PC-9 (cell line): Measurements from ENCODE around the gene OR2L13. TPM values are rescaled to one million over a fixed set of nuclear protein-coding genes. Genes with fewer than 3 reads are reported as not detected.

Experiments
- BruUV-seq: library from RNA; stranded (reverse); fragments of 400-500 nt; replicated peaks from 2 replicates; lab custom pipeline; 2021; lab: Mats Ljungman, UMichigan
- CTCF ChIA-PET: fragments of 300-600 bp; sonication (Branson Sonifier 250); formaldehyde crosslinking; loops from one replicate; lab custom pipeline; 2022; ENCODE audit warnings: antibody characterized with exemption; lab: Charles Lee
- POLR2A ChIA-PET: fragments of 300-600 bp; sonication (Branson Sonifier 250); formaldehyde crosslinking; loops from one replicate; lab custom pipeline; 2022; ENCODE audit warnings: antibody characterized with exemption; ENCODE audit not compliant: unreplicated experiment; lab: Charles Lee
- DNase-seq, 2 experiments: peaks; one replicate each; pipeline versions ENCODE4 v3.0.0 to v3.0.0-alpha.2; 2015 to 2022; ENCODE audit warnings: mixed read lengths in 1 of 2
- H2AFZ ChIP-seq: fragments of 200-600 bp; sonication (generic); 2 replicates; pipeline ENCODE4 v1.8.1; 2017; ENCODE audit warnings: antibody characterized with exemption
- H3F3A ChIP-seq: fragments of 200-600 bp; sonication (generic); 2 replicates; pipeline ENCODE4 v1.8.1; 2017; ENCODE audit warnings: antibody characterized with exemption, mild to moderate bottlenecking, low read depth; ENCODE audit not compliant: insufficient read depth
- H3K27ac ChIP-seq: fragments of 200-600 bp; sonication (generic); 2 replicates; pipeline ENCODE4 v1.6.1; 2016; ENCODE audit warnings: mixed run types
- H3K27me3 ChIP-seq: fragments of 200-600 bp; sonication (generic); 2 replicates; pipeline ENCODE4 v1.6.1; 2016; ENCODE audit warnings: low read depth, mixed run types; ENCODE audit not compliant: insufficient read depth
- H3K36me3 ChIP-seq: fragments of 200-600 bp; sonication (generic); 2 replicates; pipeline ENCODE4 v1.6.1; 2016; ENCODE audit warnings: low read depth, mixed run types
- H3K4me1 ChIP-seq: fragments of 200-600 bp; sonication (generic); replicated peaks from 2 replicates; pipeline ENCODE4 v1.6.1; 2016; ENCODE audit warnings: mixed run types; ENCODE audit not compliant: insufficient read depth
- H3K4me2 ChIP-seq: fragments of 200-600 bp; sonication (generic); 2 replicates; pipeline ENCODE4 v1.6.1; 2017; ENCODE audit warnings: mixed run types
- H3K4me3 ChIP-seq: fragments of 200-600 bp; sonication (generic); 2 replicates; pipeline ENCODE4 v1.6.1; 2016; ENCODE audit warnings: mixed run types
- H3K79me2 ChIP-seq: fragments of 200-600 bp; sonication (generic); 2 replicates; pipeline ENCODE4 v1.6.1; 2017; ENCODE audit warnings: low read depth, mixed run types
- H3K9me2 ChIP-seq: fragments of 200-600 bp; sonication (generic); 2 replicates; pipeline ENCODE4 v1.8.1; 2017; ENCODE audit warnings: mild to moderate bottlenecking; ENCODE audit not compliant: insufficient read depth
- H3K9me3 ChIP-seq: fragments of 200-600 bp; sonication (generic); 2 replicates; pipeline ENCODE4 v1.8.1; 2016; ENCODE audit warnings: low read depth; ENCODE audit not compliant: insufficient read depth
- H4K20me1 ChIP-seq: fragments of 200-600 bp; sonication (generic); 2 replicates; pipeline ENCODE4 v1.8.1; 2017; ENCODE audit not compliant: insufficient read depth
- EZH2 ChIP-seq: fragments of 200-600 bp; sonication (generic); IDR thresholded peaks from 2 replicates; pipeline ENCODE4 v1.8.0; 2017; ENCODE audit warnings: antibody characterized with exemption, low read depth
- intact Hi-C: fragments of 100-400 bp; cut with micrococcal nuclease; formaldehyde crosslinking; loops from one replicate; pipeline ENCODE4 v1.10.0; 2022; ENCODE audit not compliant: unreplicated experiment
- total RNA-seq: library from RNA; stranded (reverse); gene quantifications from 2 replicates; pipeline ENCODE4 v1.2.3, GENCODE V29; 2021
- TF ChIP-seq, protein P1 (sequence below): fragments of 200-600 bp; sonication (generic); conservative IDR thresholded peaks from 2 replicates; pipeline ENCODE4 v1.6.1; 2017; ENCODE audit warnings: mixed run types, antibody characterized with exemption, mild to moderate bottlenecking, moderate library complexity

Gene OR2L13
- total RNA-seq, 1 experiment from 2014 or later: not detected

DNA sequence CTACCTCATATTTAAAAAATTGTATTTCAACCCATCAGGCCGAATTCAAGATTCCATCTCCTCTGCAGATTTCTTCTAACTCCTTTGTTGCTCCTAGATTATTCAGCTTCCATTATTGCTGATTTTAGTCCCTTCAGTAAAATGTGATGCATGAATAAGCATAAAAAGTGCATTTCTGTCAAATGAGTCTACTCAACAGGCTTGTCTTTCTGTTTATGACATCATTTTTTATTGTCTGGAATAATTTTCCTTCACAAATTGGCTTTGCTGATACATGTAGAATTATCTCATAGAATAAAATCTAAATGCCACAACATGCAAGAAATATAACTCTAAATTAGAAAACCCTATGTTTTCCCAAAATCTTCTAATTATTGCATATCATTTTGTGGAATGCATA is 48.3 kb downstream of the OR2L13 start:
- no TSS peak for BruUV-seq
- intact Hi-C loops: no loop called here
- ChIA-PET CTCF (no interaction called here), POLR2A (no interaction called here)
- H3K79me2 ChIP-seq: no peaks in the 10 kb centered on the region
- no peak for DNase-seq
- H3K9me2 ChIP-seq: no peaks in the 10 kb centered on the region
- no peak overlapping the region for H3K27ac ChIP-seq
- no peaks in the 10 kb centered on the region for H3K36me3 ChIP-seq
- H2AFZ ChIP-seq: no peak overlapping the region
- H3K27me3 ChIP-seq: no peaks in the 10 kb centered on the region
- H4K20me1 ChIP-seq: no peaks in the 10 kb centered on the region
- H3K4me2 ChIP-seq: no peak overlapping the region
- TF ChIP-seq EZH2: no peak
- TF ChIP-seq, protein P1, sequence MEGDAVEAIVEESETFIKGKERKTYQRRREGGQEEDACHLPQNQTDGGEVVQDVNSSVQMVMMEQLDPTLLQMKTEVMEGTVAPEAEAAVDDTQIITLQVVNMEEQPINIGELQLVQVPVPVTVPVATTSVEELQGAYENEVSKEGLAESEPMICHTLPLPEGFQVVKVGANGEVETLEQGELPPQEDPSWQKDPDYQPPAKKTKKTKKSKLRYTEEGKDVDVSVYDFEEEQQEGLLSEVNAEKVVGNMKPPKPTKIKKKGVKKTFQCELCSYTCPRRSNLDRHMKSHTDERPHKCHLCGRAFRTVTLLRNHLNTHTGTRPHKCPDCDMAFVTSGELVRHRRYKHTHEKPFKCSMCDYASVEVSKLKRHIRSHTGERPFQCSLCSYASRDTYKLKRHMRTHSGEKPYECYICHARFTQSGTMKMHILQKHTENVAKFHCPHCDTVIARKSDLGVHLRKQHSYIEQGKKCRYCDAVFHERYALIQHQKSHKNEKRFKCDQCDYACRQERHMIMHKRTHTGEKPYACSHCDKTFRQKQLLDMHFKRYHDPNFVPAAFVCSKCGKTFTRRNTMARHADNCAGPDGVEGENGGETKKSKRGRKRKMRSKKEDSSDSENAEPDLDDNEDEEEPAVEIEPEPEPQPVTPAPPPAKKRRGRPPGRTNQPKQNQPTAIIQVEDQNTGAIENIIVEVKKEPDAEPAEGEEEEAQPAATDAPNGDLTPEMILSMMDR: no peak
- H3K4me3 ChIP-seq: no peak overlapping the region
- no peaks in the 10 kb centered on the region for H3K4me1 ChIP-seq
- H3F3A ChIP-seq: no peaks in the 10 kb centered on the region
- H3K9me3 ChIP-seq: no peaks in the 10 kb centered on the region

DNA sequence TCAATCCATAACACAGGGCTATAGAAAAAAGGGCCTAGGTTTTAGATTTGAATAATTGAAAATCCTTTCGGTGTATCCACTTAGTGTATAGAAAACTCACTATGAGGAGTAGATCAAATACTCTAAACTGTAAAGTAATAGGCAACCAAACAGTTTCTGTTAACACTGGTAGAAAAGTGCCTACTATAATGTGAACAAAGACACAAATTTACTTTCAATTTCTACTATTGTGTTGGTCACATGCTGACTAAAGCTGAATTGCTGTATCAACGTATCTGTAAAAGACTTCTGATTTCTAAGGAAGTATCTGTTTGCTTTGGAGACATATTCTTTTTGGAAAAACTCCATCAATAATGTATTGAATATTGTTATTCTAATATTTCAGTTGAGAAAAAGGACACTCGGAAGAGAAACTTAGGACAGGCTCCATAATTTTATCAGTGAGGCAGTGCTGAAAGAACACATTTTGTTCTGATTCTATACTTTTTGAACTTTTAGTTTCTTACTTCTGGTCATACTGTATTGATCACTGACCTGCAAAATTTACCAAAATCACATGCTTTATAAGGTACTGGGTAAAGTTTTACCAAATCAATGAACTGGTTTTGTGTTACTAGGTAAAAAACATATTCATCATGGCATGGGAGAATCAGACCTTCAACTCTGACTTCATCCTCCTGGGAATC is 49.7 kb downstream of the OR2L13 start, which contains the start of gene OR2M5:
OR2M5 (plus strand) TSS at position 636 of the 686 bp plus-strand sequence; CDS start at position 636, 0 bp downstream.
- ChIA-PET POLR2A (no interaction called here), CTCF (no interaction called here)
- Histone ChIP-seq H3F3A (no peaks in the 10 kb centered on the region), H3K9me2 (no peaks in the 10 kb centered on the region), H3K4me1 (no peaks in the 10 kb centered on the region), H3K27me3 (no peaks in the 10 kb centered on the region), H3K36me3 (no peaks in the 10 kb centered on the region), H3K9me3 (no peaks in the 10 kb centered on the region), H2AFZ (no peak within 1 kb of the TSS), H3K27ac (no peak within 1 kb of the TSS), H3K4me2 (no peak within 1 kb of the TSS), H4K20me1 (no peaks in the 10 kb centered on the region), H3K79me2 (no peaks in the 10 kb centered on the region), H3K4me3 (no peak within 1 kb of the TSS)
- intact Hi-C loops: no loop called here
- BruUV-seq: no TSS peak
- TF ChIP-seq EZH2: no peak
- TF ChIP-seq, protein P1: no peak
- no peak for DNase-seq

Other genes with a start within 250 kb of the OR2L13 start
- gene TRIM58, start 238.0 kb upstream of the OR2L13 start, total RNA-seq: not detected in 2 replicates
- gene OR2W3, start 199.6 kb upstream of the OR2L13 start, total RNA-seq: not detected in 2 replicates
- gene OR2T8, start 174.9 kb upstream of the OR2L13 start, total RNA-seq: not detected in 2 replicates
- gene OR2AJ1, start 170.3 kb upstream of the OR2L13 start, total RNA-seq: not detected in 2 replicates
- not detected in 2 replicates for gene OR2L8, start 146.3 kb upstream of the OR2L13 start, total RNA-seq
- gene OR2AK2, start 130.0 kb upstream of the OR2L13 start, total RNA-seq: not detected in 2 replicates
- gene OR2L5, start 81.5 kb upstream of the OR2L13 start, total RNA-seq: not detected in 2 replicates
- gene OR2L2, start 65.1 kb upstream of the OR2L13 start, total RNA-seq: 0.10 and 0.13 TPM in 2 replicates
- gene OR2L3, start 48.3 kb upstream of the OR2L13 start, total RNA-seq: not detected in 2 replicates
- gene OR2M5, start 50.0 kb downstream of the OR2L13 start, total RNA-seq: not detected in 2 replicates
- gene OR2M2, start 79.6 kb downstream of the OR2L13 start, total RNA-seq: not detected in 2 replicates
- gene OR2M3, start 102.1 kb downstream of the OR2L13 start, total RNA-seq: 0.20 and 0.35 TPM in 2 replicates
- gene OR2M4, start 136.2 kb downstream of the OR2L13 start, total RNA-seq: not detected in 2 replicates
- not detected in 2 replicates for gene OR2T33, start 182.8 kb downstream of the OR2L13 start, total RNA-seq
- gene OR2T12, start 208.2 kb downstream of the OR2L13 start, total RNA-seq: not detected in 2 replicates
- gene OR2M7, start 229.4 kb downstream of the OR2L13 start, total RNA-seq: not detected in 2 replicates